ENCODE data around the gene TNNC1. TPM values are rescaled to one million over a fixed set of nuclear protein-coding genes. Genes with fewer than 3 reads are reported as not detected.

TNNC1 gene
- total and polyA plus RNA-seq, 8 donors, result 0.40 to 6.3 (median 1.5) TPM

DNA sequence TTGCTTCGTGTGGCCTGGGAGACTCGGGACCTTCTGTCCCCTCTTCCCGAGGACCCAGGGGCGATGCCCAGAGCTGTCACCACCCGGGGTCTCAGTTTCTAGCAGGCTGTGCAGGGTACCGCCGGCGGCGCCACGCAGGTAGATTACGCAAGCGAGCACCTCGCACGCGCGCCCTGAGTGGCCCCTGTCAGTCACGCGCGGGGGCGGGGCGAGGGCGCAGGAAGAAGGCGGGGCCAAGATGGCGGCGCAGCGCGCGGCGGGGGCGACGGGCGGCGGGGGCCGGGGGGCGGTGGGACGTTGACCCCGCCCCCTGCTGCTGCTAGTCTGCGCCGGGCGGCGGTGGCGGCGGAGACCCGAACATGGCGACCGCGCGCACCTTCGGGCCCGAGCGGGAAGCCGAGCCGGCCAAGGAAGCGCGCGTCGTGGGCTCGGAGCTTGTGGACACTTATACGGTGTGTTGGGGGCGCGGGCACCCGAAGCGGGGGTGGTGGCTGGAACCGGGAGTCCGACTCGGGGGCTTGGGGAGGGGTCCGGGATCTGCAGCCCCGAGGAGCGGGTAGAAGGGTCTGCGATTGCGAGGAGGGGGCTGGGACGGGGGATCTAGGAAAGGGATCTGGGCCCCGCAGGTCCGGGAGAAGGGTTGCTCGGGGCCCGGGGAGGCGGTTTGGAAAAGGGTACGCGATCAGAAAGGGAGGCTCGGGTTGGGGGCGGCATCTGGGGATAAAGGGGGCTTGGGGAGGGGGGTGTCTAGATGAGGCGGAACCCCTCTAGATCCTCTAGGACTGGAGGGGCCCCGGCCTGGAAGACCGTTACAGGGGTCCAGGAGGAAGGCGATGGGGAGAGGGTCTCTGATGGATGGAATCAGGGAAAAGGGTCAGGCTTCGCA, 1.7 kb upstream of the TNNC1 start, which contains the start of gene NISCH:
Gene NISCH, plus strand, starts transcription at position 322 of the 886 bp plus-strand sequence. Its CDS starts 38 bp downstream, at position 360.
- peaks cover 0 to 6% (median 6%) of the 10 kb centered on the region in 3 donors for H3K36me3 ChIP-seq
- intact Hi-C loops (cut with DNase I), result no loop called here
- ATAC-seq (peak; percentile 89 to 94 (median 90)), FAIRE-seq (no peak), DNase-seq (peak; percentile 87 to 98 (median 94))
- WGBS, 2 donors, result 2 to 3% methylated on average over 79 to 86 of the region's 86 CpGs
- TF ChIP-seq, protein P1, sequence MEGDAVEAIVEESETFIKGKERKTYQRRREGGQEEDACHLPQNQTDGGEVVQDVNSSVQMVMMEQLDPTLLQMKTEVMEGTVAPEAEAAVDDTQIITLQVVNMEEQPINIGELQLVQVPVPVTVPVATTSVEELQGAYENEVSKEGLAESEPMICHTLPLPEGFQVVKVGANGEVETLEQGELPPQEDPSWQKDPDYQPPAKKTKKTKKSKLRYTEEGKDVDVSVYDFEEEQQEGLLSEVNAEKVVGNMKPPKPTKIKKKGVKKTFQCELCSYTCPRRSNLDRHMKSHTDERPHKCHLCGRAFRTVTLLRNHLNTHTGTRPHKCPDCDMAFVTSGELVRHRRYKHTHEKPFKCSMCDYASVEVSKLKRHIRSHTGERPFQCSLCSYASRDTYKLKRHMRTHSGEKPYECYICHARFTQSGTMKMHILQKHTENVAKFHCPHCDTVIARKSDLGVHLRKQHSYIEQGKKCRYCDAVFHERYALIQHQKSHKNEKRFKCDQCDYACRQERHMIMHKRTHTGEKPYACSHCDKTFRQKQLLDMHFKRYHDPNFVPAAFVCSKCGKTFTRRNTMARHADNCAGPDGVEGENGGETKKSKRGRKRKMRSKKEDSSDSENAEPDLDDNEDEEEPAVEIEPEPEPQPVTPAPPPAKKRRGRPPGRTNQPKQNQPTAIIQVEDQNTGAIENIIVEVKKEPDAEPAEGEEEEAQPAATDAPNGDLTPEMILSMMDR (IDR thresholded peaks at IDR 0.05), result no peak
- H3K27ac ChIP-seq, result peak within 1 kb of the TSS; percentile 57 to 90 (median 81)
- peaks cover 2 to 11% (median 6%) of the 10 kb centered on the region in 3 donors for H3K4me1 ChIP-seq
- H3K27me3 ChIP-seq, result no peaks in the 10 kb centered on the region
- peak within 1 kb of the TSS; percentile 55 to 78 (median 70) for H3K4me3 ChIP-seq
- no peaks in the 10 kb centered on the region for H3K9me3 ChIP-seq

DNA sequence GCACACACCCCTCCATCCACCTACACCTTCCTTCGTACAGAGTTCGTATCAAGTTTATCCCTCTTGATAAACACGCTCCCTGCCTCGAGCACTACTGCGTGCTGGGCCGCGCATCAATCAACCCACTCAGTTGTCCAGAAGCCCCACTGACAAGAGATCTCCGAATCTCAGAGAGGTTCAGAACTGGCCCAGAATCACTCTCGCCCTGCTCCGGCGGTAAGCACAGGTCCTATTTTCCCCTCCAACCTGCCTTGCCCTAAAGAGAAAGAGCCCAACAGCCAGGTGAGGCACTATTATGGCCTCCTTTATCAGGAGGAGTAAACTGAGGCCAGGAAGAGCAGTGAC, 1.1 kb upstream of the TNNC1 start:
- ATAC-seq, result peak in 1 of 4 donors; percentile 2
- DNase-seq, result no peak
- H3K36me3 ChIP-seq, result peaks cover 0 to 6% (median 6%) of the 10 kb centered on the region in 3 donors
- peaks cover 6 to 17% (median 8%) of the 10 kb centered on the region in 3 donors for H3K4me1 ChIP-seq
- H3K27me3 ChIP-seq, result no peaks in the 10 kb centered on the region
- H3K4me3 ChIP-seq, result peak overlapping the region; percentile 55 to 78 (median 70)
- TF ChIP-seq, protein P1 (IDR thresholded peaks at IDR 0.05), result no peak
- H3K9me3 ChIP-seq, result no peaks in the 10 kb centered on the region
- WGBS, 2 donors, result 14 to 17% methylated on average over 11 of the region's 11 CpGs
- peak overlapping the region; percentile 44 to 90 (median 81) for H3K27ac ChIP-seq
- FAIRE-seq, result no peak
- intact Hi-C loops (cut with DNase I), result no loop called here

DNA sequence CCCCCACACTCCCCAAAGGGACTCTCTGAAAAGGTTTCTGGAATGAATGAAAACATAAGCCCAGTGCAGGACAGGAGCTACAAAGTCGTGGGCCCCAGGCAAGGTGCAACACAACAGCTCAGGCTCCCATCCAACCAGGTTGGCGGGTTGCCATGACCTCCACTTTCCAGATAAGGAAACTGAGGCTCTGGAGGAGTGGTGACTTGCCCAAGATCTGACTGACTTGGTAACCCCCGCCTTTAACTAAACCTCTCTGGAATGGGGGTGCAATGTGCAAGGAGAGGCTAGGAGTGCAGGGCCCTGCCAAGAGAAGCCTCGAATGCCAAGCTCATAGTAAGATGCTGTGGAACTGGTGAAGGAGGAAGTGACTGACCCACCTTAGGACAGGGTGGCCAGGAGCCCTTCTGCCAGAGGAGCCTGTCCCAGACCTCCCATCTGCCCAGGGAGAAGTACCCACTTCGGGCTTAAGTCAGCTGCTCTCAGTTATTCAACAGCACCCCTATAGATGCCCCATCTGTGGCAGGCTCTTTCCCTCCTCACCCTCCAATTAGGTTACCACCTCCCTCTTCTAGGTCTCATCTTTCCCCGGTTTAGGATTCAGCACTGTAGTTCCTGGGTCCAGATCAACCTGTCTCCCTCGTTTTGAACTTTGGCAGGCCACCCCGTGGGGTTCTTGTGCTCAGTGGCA, 553 bp upstream of the TNNC1 start:
- Histone ChIP-seq H3K27me3 (no peaks in the 10 kb centered on the region), H3K4me3 (peak overlapping the region in 2 of 4 donors; percentile 64 to 78), H3K4me1 (peaks cover 6 to 20% (median 12%) of the 10 kb centered on the region in 3 donors), H3K36me3 (peaks cover 0 to 6% (median 4%) of the 10 kb centered on the region in 3 donors), H3K27ac (peak overlapping the region; percentile 44 to 90 (median 81)), H3K9me3 (no peaks in the 10 kb centered on the region)
- intact Hi-C loops (cut with DNase I), result no loop called here
- peak in 3 of 6 donors; percentile 38 to 72 (median 64) for DNase-seq
- FAIRE-seq, result no peak
- ATAC-seq, result no peak
- TF ChIP-seq, protein P1 (IDR thresholded peaks at IDR 0.05), result no peak
- WGBS, 2 donors, result 36 to 38% methylated on average over 8 of the region's 8 CpGs

DNA sequence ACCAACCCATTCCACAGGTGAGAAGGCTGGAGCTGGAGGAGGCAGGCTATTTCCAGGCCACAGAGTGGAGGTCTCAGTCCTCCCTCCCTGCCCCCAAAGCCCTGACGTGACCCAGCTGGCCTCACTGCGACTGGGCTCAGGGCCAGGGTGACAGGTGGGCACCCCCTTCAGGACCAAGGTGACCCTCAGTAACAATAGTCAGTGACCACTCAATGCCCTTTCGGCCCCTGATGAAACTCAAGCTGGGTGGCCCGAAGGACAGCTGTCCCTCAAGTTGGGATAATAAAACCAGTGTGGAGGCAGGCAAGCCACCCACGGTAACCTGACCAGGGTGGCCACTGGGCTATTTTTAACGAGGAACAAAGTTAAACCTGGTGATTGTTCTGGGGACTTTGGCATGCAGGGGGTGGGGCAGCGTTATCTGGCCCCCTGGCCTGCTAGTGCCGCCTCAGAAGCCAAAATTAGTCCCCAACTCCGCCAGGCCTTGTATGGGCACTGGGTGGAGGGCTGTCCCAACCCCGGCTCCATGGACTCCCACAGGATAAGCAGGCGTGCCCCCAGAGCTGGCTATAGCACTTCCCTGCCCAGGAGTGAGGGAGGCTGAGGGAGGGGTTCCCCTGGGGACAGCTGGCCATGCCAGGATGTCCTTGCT, 1.1 kb downstream of the TNNC1 start:
- FAIRE-seq (no peak), ATAC-seq (no peak)

More for the DNA sequence above, 1.1 kb downstream of the TNNC1 start:
- peak in 2 of 6 donors; percentile 41 to 58 for DNase-seq
- Histone ChIP-seq H3K9me3 (no peaks in the 10 kb centered on the region), H3K36me3 (no peaks in the 10 kb centered on the region), H3K27ac (no peak overlapping the region), H3K4me1 (peaks cover 6 to 20% (median 12%) of the 10 kb centered on the region in 3 donors), H3K27me3 (no peaks in the 10 kb centered on the region), H3K4me3 (no peak overlapping the region)
- TF ChIP-seq, protein P1 (IDR thresholded peaks at IDR 0.05), result no peak
- WGBS, 2 donors, result 67 to 76% methylated on average over 11 of the region's 11 CpGs
- intact Hi-C loops (cut with DNase I), result no loop called here
